Activated T-helper 1 cell treated with anti-CD3 and anti-CD28 coated beads, Interleukin-12 subunit alpha, Interleukin-12 subunit beta, Interleukin-2, Interleukin-4 antibody, amounts not matched to agents 30 ng/mL and 10 ng/mL and 1 ng/mL, durations not matched to agents 14 hours and 24 hours and 36 hours (primary cell): ENCODE data around the gene BGN. TPM values are rescaled to one million over a fixed set of nuclear protein-coding genes. Genes with fewer than 3 reads are reported as not detected.

Experiments used
- DNase-seq: peaks from one replicate; pipeline ENCODE4 v3.0.0; 2021; ENCODE audit warnings: low spot score
- H3K27ac Mint-ChIP-seq: one replicate; pipeline ENCODE4 v1.8.0; 2021; ENCODE audit warnings: mild to moderate bottlenecking, mixed read lengths
- H3K27me3 Mint-ChIP-seq: one replicate; pipeline ENCODE4 v1.8.0; 2022; ENCODE audit warnings: mild to moderate bottlenecking, moderate library complexity, mixed read lengths; ENCODE audit not compliant: insufficient read depth
- H3K36me3 Mint-ChIP-seq: one replicate; pipeline ENCODE4 v1.8.0; 2021; ENCODE audit warnings: low read depth, mixed read lengths
- H3K4me1 Mint-ChIP-seq: one replicate; pipeline ENCODE4 v1.8.0; 2021; ENCODE audit warnings: low read depth, mixed read lengths
- H3K4me3 Mint-ChIP-seq: one replicate; pipeline ENCODE4 v1.8.0; 2021; ENCODE audit warnings: mild to moderate bottlenecking, moderate library complexity, mixed read lengths
- H3K9me3 Mint-ChIP-seq: one replicate; pipeline ENCODE4 v1.8.0; 2021; ENCODE audit warnings: mixed read lengths
- intact Hi-C: fragments of 100-400 bp; cut with micrococcal nuclease; formaldehyde crosslinking; loops from one replicate; pipeline ENCODE4 v1.15.1; 2024
- total RNA-seq: library from RNA; stranded (reverse); gene quantifications from 2 replicates; pipeline ENCODE4 v1.2.3, GENCODE V29; 2022

The BGN gene
- total RNA-seq, 1 donor from 2014 or later = not detected

- Mint-ChIP-seq H3K4me3 (no peak overlapping the region), H3K27ac (no peak overlapping the region), H3K36me3 (no peaks in the 10 kb centered on the region), H3K27me3 (peaks cover 2% of the 10 kb centered on the region), H3K4me1 (no peaks in the 10 kb centered on the region), H3K9me3 (no peaks in the 10 kb centered on the region)
- intact Hi-C loops = no loop called here
- no peak for DNase-seq
These were observed 16.0 kb upstream of the BGN start for GRCh38 chrX:153478746-153479145.

DNA sequence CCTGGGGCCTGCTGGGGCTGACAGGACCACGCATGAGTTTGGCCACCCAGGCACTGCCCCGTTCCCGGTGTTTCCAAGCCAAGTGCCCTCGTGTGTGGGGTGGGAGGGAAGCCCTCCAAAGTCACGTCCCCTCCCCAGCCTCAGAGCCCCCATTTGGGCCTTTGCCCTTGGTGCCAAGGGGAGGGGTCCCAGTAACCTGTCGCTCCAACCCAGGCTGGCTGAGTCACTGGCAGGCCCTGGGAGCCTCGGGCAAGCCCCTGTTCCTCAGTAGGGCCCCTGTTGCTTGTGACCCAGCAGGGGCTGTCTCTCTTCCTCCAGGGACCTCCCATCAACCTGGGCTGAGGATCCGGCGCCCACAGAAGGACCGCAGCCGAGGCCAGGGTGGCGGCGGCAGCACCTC lies 13.7 kb upstream of the BGN start:
- no peak overlapping the region for H3K27ac Mint-ChIP-seq
- H3K36me3 Mint-ChIP-seq = no peaks in the 10 kb centered on the region
- DNase-seq = no peak
- H3K4me3 Mint-ChIP-seq = no peak overlapping the region
- H3K27me3 Mint-ChIP-seq = no peaks in the 10 kb centered on the region
- intact Hi-C loops = no loop called here
- H3K9me3 Mint-ChIP-seq = no peaks in the 10 kb centered on the region
- H3K4me1 Mint-ChIP-seq = no peaks in the 10 kb centered on the region

DNA sequence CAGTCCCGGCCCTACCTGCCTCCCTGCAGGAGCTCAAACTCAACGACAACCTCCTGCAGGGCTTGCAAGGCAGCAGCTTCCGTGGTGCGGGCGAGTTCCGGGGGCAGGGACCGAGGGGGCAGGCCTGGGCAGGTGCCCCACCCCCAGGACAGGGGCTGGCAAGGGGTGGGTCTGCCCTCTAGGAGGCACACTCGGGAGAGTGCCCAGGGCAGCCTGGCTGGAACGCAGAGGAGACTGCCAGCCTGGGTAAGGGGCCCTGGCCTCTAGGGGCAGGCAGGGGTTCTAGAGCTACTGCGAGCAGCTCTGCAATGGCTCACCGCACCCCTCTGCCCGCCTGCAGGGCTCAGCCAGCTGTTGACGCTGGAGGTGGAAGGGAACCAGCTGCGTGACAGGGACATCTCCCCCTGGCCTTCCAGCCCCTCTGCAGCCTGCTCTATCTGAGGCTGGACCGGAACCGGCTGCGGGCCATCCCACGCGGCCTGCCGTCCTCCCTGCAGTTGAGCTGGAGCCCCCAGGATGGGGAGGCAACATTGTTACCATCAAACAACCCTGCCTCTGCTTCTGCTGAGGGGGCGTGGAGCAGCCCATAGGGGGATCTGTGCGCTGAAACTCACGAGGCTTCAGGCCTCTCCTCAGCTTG lies 12.3 kb upstream of the BGN start:
- Mint-ChIP-seq H3K9me3 (no peaks in the 10 kb centered on the region), H3K4me3 (no peak overlapping the region), H3K4me1 (no peaks in the 10 kb centered on the region), H3K27ac (no peak overlapping the region), H3K27me3 (no peaks in the 10 kb centered on the region), H3K36me3 (no peaks in the 10 kb centered on the region)
- intact Hi-C loops = no loop called here
- DNase-seq = no peak

DNA sequence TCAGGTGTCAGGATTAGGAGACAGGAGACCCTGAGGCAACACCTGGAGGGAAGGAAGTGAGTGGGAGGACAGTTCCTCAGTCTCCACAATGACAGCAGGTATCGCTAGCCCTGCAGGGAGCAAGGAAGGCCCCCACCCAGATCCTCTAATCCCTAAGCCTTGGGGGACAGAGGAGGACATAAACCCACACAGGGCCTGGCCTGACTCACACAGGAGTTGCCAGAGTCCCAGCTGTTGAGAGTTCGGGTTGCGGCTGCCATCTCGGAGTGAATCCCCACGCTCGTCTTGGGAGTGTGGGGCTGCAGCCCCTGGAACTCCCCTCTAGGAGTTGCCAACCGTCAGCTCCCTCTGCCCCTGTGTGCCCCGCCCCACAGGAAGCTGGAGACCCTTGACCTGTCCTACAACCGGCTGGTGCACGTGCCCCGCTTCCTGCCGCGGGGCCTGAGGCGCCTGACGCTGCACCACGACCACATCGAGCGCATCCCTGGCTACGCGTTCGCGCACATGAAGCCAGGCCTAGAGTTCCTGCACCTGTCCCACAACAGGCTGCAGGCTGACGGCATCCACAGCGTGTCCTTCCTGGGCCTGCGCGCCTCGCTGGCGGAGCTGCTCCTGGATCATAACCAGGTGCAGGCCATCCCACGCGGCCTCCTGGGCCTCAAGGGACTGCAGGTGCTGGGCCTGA lies 9.2 kb upstream of the BGN start:
- Mint-ChIP-seq H3K4me3 (no peak overlapping the region), H3K4me1 (no peaks in the 10 kb centered on the region), H3K27me3 (no peaks in the 10 kb centered on the region), H3K9me3 (no peaks in the 10 kb centered on the region), H3K36me3 (no peaks in the 10 kb centered on the region), H3K27ac (no peak overlapping the region)
- no peak for DNase-seq
- intact Hi-C loops = no loop called here

DNA sequence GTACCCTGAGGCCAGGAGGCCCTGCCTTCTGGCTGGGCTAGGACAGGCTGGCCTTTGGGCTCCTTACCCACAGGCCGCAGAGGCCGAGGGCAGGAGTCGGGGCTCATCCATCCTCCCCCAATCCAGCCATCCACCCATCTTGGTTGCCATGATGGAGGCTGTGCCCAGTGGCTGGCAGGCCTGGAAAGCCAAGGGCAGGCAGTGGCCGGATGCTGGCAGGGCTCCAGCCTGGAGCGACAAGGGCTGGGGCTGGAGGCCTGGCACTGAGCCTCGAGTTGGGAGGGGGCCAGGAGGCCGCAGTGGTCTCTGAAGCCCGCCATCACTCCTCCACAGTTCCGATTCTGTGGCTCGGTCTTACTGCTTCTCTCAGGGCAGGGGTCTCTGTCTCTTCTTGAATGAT lies 8.6 kb upstream of the BGN start:
- H3K27ac Mint-ChIP-seq = no peak overlapping the region
- H3K27me3 Mint-ChIP-seq = no peaks in the 10 kb centered on the region
- H3K9me3 Mint-ChIP-seq = no peaks in the 10 kb centered on the region
- no peaks in the 10 kb centered on the region for H3K4me1 Mint-ChIP-seq
- no peak for DNase-seq
- no peaks in the 10 kb centered on the region for H3K36me3 Mint-ChIP-seq
- intact Hi-C loops = no loop called here
- H3K4me3 Mint-ChIP-seq = no peak overlapping the region

GRCh38 chrX:153487590-153488071 lies 7.1 kb upstream of the BGN start:
- intact Hi-C loops = no loop called here
- Mint-ChIP-seq H3K4me1 (no peaks in the 10 kb centered on the region), H3K36me3 (no peaks in the 10 kb centered on the region), H3K27me3 (no peaks in the 10 kb centered on the region), H3K27ac (no peak overlapping the region), H3K4me3 (no peak overlapping the region), H3K9me3 (no peaks in the 10 kb centered on the region)
- no peak for DNase-seq

GRCh38 chrX:153488231-153488914 lies 6.4 kb upstream of the BGN start:
- intact Hi-C loops = no loop called here
- H3K9me3 Mint-ChIP-seq = no peaks in the 10 kb centered on the region
- H3K4me3 Mint-ChIP-seq = no peak overlapping the region
- H3K27me3 Mint-ChIP-seq = no peaks in the 10 kb centered on the region
- H3K27ac Mint-ChIP-seq = no peak overlapping the region
- H3K36me3 Mint-ChIP-seq = no peaks in the 10 kb centered on the region
- H3K4me1 Mint-ChIP-seq = no peaks in the 10 kb centered on the region
- DNase-seq = no peak

DNA sequence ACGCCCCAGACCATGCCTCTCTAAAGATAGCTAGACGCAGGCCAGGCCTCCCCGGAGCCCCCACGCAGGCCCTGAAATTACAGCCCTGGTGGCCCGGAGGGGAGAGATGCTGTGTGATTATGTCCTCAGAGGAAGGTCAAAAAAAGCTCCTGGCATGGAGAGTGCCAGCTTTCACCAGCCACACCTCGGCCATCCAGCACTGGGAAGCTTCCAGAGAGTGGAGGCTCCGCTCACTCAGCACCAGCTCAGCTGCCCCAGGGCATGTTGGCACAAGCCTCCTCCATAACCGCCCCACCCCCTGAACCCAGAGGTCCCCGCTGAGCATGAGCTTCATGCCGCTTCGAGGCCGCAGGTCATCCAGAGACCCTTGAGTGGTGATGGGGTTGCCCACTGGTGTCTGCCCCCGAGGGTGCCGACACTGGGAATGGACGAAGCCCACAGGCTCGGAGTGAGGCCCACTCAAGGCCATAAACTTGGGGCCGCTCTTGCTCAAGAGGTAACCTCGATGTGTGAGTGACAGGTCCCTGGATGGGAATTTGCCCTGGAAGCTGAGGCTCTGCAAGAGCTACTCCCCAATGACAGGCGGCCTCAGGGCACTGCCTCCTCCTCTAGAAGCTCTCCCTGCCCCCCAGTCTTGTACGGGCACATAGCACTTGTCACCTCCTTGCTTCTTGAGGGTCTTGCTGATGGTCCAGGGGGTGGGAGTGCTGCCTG lies 4.4 kb upstream of the BGN start:
- no peaks in the 10 kb centered on the region for H3K9me3 Mint-ChIP-seq
- H3K4me3 Mint-ChIP-seq = no peak overlapping the region
- H3K27ac Mint-ChIP-seq = no peak overlapping the region
- no peaks in the 10 kb centered on the region for H3K27me3 Mint-ChIP-seq
- no peaks in the 10 kb centered on the region for H3K36me3 Mint-ChIP-seq
- no peaks in the 10 kb centered on the region for H3K4me1 Mint-ChIP-seq
- intact Hi-C loops = no loop called here
- DNase-seq = no peak

DNA sequence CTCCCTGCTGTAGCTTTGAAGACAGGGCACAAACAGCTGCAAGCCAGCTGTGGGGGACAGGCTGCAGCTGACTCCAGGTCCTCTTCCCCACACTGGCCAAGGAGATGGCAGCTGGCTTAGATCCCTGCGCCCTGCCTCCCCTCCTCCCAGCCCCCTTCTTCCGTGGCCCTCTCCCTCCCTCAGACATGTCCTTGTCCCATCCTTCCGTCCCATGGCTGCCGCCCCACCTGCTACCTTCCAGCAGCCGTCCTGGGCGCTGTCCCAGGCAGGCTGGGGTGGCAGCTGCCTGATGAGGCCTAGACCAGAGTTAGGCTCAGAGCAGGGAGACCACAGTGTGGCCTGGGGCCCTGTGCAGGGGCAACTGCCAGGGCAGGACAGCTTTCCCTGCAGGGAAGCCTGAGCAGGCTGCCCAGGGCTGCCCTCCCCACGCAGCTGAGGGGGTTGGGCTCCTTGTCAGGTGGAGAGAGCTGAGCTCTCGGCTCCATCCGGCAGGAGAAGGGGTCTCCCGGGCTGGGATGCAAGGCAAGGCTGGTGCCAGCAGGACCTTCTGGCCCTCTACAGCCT lies 3.3 kb upstream of the BGN start:
- Mint-ChIP-seq H3K36me3 (no peaks in the 10 kb centered on the region), H3K27me3 (no peaks in the 10 kb centered on the region), H3K9me3 (no peaks in the 10 kb centered on the region), H3K4me1 (no peaks in the 10 kb centered on the region), H3K4me3 (no peak overlapping the region), H3K27ac (no peak overlapping the region)
- DNase-seq = no peak
- intact Hi-C loops = no loop called here

DNA sequence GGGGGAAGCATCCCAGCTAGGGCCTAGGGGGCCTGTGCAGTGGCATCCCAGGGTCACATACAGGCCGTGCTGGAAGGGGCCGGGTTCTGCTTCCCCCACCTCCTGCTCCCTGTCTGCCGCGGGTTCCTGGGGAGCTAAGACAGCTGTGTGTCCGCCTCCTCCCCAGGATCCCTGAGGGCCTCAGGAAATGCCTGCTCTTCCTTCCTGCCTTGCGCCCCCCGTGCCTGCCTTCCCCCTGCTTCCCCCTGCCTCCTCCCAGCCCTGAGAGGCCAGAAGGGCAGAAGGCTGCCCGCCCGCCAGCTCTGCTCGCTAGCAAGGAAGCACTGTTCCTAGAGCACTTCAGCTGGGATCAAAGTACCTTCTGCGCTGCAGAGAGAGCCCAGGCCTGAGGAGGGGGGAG lies 2.9 kb upstream of the BGN start:
- H3K36me3 Mint-ChIP-seq = no peaks in the 10 kb centered on the region
- DNase-seq = no peak

DNA sequence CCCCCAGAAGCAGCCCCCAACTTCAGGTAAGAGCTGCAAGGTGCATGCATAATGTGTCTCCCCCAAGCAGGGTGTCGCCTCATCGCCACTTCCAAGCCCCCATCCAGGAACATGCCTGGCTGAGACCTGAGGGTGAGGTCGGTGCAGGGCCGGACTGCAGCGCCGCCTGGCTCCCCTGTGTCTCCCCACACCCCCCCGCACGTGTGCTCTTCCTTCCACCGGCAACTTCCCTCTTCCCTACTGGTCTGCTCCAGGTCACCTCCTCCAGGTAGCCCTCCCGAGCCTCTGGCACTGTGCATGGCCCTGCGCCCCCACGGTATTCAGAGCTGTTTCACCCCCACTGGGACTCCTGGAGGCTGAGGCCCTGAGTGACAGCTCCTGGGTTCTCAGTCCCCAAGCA lies 2.2 kb upstream of the BGN start:
- intact Hi-C loops = no loop called here
- no peak for DNase-seq
- H3K27ac Mint-ChIP-seq = no peak overlapping the region

More for the DNA sequence above, 2.9 kb upstream of the BGN start:
- H3K9me3 Mint-ChIP-seq = no peaks in the 10 kb centered on the region
- H3K27ac Mint-ChIP-seq = no peak overlapping the region
- intact Hi-C loops = no loop called here
- no peak overlapping the region for H3K4me3 Mint-ChIP-seq
- H3K27me3 Mint-ChIP-seq = no peaks in the 10 kb centered on the region
- no peaks in the 10 kb centered on the region for H3K4me1 Mint-ChIP-seq

GRCh38 chrX:153493085-153493484 lies 1.7 kb upstream of the BGN start:
- no peak overlapping the region for H3K4me3 Mint-ChIP-seq
- no peak for DNase-seq
- H3K36me3 Mint-ChIP-seq = no peaks in the 10 kb centered on the region
- H3K4me1 Mint-ChIP-seq = no peaks in the 10 kb centered on the region
- H3K27me3 Mint-ChIP-seq = no peaks in the 10 kb centered on the region
- H3K9me3 Mint-ChIP-seq = no peaks in the 10 kb centered on the region
- no peak overlapping the region for H3K27ac Mint-ChIP-seq
- intact Hi-C loops = no loop called here

More for the DNA sequence above, 2.2 kb upstream of the BGN start:
- Mint-ChIP-seq H3K9me3 (no peaks in the 10 kb centered on the region), H3K4me3 (no peak overlapping the region), H3K4me1 (no peaks in the 10 kb centered on the region), H3K27me3 (no peaks in the 10 kb centered on the region), H3K36me3 (no peaks in the 10 kb centered on the region)

- H3K27me3 Mint-ChIP-seq = no peaks in the 10 kb centered on the region
- H3K36me3 Mint-ChIP-seq = no peaks in the 10 kb centered on the region
- H3K4me3 Mint-ChIP-seq = no peak overlapping the region
- H3K27ac Mint-ChIP-seq = no peak overlapping the region
- no peak for DNase-seq
- intact Hi-C loops = no loop called here
- no peaks in the 10 kb centered on the region for H3K9me3 Mint-ChIP-seq
- H3K4me1 Mint-ChIP-seq = no peaks in the 10 kb centered on the region
These were observed 719 bp upstream of the BGN start for GRCh38 chrX:153494061-153494460.
